A673 (cell line): ENCODE measurements around the gene TMEM178B.

Source experiments
- EZH2 ChIP-seq: fragments of 200-600 bp; sonication (generic); IDR thresholded peaks from 2 replicates; pipeline ENCODE4 v1.6.1; 2017; ENCODE audit warnings: borderline replicate concordance, low read depth, mild to moderate bottlenecking, mixed read lengths, antibody characterized with exemption, low read length; ENCODE audit not compliant: poor library complexity, severe bottlenecking
- TF ChIP-seq, protein P1 (sequence below): fragments of 300-800, 200-600 bp; sonication (generic); conservative IDR thresholded peaks from 2 replicates; pipeline ENCODE4 v1.5.1; 2017; ENCODE audit warnings: low read depth, mild to moderate bottlenecking, antibody characterized with exemption, low read length, moderate library complexity, mixed read lengths

DNA sequence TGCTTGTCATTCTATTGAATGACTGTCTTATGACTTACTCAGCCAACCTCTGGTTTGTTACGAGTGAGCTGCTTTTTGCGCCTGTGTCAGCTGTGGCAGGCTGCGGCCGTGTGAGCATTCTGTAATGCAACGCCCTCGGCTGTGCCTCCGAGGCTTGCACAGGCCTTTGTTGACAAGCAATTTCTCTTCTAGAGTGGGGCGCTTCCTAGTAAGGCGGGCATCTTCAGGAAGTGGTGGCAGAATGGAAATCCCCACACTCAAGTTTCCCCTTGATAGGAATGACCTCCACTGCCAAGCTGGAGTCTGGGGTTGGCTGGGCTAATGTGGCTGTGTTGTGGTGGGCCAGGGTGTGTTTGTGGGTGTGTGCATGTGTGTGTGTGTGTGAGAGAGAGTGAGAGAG, 20.2 kb upstream of the TMEM178B start:
- TF ChIP-seq, protein P1, sequence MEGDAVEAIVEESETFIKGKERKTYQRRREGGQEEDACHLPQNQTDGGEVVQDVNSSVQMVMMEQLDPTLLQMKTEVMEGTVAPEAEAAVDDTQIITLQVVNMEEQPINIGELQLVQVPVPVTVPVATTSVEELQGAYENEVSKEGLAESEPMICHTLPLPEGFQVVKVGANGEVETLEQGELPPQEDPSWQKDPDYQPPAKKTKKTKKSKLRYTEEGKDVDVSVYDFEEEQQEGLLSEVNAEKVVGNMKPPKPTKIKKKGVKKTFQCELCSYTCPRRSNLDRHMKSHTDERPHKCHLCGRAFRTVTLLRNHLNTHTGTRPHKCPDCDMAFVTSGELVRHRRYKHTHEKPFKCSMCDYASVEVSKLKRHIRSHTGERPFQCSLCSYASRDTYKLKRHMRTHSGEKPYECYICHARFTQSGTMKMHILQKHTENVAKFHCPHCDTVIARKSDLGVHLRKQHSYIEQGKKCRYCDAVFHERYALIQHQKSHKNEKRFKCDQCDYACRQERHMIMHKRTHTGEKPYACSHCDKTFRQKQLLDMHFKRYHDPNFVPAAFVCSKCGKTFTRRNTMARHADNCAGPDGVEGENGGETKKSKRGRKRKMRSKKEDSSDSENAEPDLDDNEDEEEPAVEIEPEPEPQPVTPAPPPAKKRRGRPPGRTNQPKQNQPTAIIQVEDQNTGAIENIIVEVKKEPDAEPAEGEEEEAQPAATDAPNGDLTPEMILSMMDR: no peak
- TF ChIP-seq EZH2: no peak
